GM18520 (cell line): Measurements from ENCODE around the gene KIAA1586.
"Not testable (repeated sequence)": the region's sequence is repeated elsewhere in the genome, so short reads cannot be mapped to it uniquely, and the experiment has no call there.

Source experiments
- ATAC-seq: cut with Tn5 transposase; IDR thresholded peaks from one replicate; pipeline ENCODE4 v1.9.1; 2021; ENCODE audit not compliant: unreplicated experiment

Gene KIAA1586, protein sequence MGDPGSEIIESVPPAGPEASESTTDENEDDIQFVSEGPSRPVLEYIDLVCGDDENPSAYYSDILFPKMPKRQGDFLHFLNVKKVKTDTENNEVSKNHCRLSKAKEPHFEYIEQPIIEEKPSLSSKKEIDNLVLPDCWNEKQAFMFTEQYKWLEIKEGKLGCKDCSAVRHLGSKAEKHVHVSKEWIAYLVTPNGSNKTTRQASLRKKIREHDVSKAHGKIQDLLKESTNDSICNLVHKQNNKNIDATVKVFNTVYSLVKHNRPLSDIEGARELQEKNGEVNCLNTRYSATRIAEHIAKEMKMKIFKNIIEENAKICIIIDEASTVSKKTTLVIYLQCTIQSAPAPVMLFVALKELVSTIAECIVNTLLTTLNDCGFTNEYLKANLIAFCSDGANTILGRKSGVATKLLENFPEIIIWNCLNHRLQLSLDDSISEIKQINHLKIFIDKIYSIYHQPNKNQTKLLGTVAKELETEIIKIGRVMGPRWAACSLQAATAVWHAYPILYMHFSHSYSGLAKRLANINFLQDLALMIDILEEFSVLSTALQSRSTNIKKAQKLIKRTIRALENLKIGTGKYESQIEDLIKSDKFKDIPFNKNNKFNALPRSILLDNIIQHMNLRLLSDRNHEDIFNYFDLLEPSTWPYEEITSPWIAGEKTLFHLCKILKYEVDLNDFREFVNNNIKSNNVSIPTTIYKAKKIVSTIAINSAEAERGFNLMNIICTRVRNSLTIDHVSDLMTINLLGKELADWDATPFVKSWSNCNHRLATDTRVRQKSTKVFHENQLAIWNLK

GRCh38 chr6:57046332-57047256 is at the start of gene KIAA1586:
Gene KIAA1586 (plus strand): TSS chr6:57046693. CDS start chr6:57046756, 63 bp downstream.
- ATAC-seq = peak; percentile 80

GRCh38 chr6:56999049-56999448 is 47.4 kb upstream of the KIAA1586 start:
- no peak for ATAC-seq

- ATAC-seq = not testable (repeated sequence)
These were observed 46.7 kb upstream of the KIAA1586 start for GRCh38 chr6:56999748-57000147.

- no peak for ATAC-seq
These were observed 44.3 kb upstream of the KIAA1586 start for GRCh38 chr6:57002197-57002596.

GRCh38 chr6:57004292-57004691 is 42.2 kb upstream of the KIAA1586 start:
- no peak for ATAC-seq

DNA sequence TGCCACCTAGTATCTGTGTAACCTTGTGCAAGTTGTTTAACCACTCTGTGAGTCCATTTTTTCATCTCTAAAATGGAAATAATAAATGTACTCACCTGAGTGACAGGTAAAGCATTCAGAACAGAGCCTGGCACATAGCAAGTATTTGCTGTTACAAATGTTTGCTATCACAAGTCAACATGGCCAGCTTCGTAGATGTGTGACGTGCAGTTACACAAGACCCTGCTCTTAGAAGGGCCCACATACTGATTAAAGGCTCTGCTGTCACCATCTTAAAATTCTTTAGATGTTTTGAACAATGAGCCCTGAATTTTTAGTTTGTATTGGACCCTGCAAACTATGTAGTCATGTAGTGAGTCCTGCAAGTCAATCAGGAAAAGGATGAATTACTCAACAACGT is 40.4 kb upstream of the KIAA1586 start:
- ATAC-seq = no peak

- not testable (repeated sequence) for ATAC-seq
These were observed 38.4 kb upstream of the KIAA1586 start for GRCh38 chr6:57008069-57008468.

GRCh38 chr6:57013521-57013926 is 33.0 kb upstream of the KIAA1586 start:
- ATAC-seq = no peak

DNA sequence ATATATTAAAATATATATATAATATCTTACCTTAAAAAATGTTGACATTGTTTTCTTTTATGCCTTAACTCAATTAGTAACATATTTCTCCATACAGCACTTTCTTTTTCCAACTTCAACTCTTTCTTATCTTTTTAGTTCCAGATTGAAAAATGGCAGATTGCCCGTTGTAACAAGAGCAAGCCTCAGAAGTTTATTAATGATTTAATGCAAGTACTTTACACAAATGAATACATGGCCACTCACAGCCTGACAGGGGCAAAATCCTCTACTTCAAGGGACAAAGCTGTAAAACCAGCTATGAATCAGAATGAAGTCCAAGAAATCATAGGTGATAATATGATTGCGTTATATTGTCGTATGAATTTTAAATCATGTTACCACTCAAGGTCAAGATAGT is 29.4 kb upstream of the KIAA1586 start:
- no peak for ATAC-seq

- no peak for ATAC-seq
These were observed 28.7 kb upstream of the KIAA1586 start for GRCh38 chr6:57017841-57018240.

DNA sequence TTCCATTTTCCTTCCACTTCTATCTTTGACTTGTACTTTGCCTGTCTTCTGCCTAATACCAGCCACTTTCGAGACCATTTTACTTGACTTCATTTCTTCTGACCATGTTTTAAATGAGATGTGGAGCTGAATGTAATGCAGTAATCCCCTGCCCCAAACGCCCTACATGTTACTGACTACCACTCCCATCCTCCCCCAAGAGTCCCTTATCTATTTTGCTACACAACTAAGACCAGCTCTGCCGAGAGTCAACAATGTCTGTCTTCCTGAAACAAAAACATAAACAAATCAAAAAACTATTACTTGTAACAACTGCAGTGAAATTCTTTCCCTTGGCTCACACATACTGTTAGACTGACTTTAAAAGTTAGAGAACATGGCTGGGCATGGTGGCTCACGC is 27.1 kb upstream of the KIAA1586 start:
- ATAC-seq = no peak

GRCh38 chr6:57021086-57021720 is 25.3 kb upstream of the KIAA1586 start:
- ATAC-seq = peak; percentile 81

- ATAC-seq = no peak
These were observed 22.2 kb upstream of the KIAA1586 start for GRCh38 chr6:57024321-57024720.

DNA sequence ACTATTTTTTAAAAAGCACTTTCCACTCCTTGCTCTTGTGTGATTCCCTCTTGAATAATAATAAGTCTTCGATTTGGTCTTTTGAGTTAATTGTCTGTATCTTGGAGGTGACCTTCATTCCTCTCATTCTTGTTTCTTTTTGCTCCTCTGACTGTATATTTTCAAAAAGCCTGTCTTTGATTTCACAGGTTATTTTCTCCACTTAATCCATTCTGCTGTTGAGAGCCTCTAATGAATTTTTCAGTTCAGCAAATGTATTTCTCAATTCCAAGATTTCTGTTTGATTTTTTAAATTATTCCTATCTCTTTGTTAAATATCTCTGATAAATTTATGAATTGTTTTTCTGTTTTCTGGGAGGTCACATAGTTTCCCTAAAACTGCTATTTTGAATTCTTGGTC is 21.7 kb upstream of the KIAA1586 start:
- no peak for ATAC-seq

DNA sequence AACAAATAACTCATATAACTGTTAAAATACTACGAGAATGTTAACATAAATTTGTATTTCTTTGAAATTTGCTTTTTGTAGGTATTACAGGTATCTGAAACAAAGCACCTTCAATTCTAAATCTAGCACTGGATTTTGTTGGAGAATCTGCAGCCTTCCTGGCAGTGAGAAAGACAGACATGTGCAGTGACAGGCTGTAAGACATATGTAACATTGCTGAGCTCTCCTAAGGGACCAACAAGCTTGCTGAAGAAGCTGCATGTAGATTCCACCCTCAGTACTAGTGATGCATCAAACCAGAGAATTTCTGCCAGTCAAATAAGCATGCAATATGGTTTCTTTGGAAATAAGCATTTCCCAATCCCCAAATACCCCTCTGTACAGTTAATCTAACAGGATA is 20.5 kb upstream of the KIAA1586 start:
- no peak for ATAC-seq

GRCh38 chr6:57027301-57027700 is 19.2 kb upstream of the KIAA1586 start:
- ATAC-seq = no peak

DNA sequence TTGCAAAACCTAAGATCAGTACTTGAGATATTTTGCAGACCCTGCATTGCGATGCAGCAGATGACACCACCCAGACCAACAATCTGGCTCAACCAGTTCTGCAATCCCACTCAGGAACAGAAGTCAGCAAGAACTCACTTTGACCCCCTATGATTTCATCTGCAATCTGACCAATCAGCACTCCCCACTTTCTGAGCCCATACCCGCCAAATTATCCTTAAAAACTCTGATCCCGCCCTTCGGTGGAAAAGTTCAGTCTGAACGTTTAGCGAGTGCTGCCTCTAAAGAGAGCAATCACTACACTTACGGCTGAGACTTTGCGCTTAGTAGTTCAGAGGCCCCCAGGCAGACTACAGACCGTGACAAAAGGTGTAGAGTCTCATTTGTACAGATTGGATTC is 17.3 kb upstream of the KIAA1586 start:
- no peak for ATAC-seq

- ATAC-seq = no peak
These were observed 13.3 kb upstream of the KIAA1586 start for GRCh38 chr6:57033228-57033627.

DNA sequence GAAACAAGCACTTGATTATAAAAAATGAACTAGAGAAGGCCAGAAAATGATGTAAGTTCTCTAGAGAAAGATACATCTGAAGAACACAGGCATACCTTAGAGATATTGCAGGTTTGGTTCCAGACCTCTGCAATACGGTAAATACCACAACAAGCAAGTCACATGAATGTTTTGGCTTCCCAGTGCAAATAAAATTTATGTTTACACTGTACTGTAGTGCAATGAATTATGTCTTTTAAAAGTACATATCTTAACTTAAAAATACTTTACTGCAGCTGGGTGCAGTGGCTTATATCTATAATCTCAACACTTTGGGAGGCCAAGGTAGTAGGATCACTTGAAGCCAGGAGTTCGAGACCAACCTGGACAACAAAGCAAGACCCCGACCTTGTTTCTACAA is 10.9 kb upstream of the KIAA1586 start:
- no peak for ATAC-seq

DNA sequence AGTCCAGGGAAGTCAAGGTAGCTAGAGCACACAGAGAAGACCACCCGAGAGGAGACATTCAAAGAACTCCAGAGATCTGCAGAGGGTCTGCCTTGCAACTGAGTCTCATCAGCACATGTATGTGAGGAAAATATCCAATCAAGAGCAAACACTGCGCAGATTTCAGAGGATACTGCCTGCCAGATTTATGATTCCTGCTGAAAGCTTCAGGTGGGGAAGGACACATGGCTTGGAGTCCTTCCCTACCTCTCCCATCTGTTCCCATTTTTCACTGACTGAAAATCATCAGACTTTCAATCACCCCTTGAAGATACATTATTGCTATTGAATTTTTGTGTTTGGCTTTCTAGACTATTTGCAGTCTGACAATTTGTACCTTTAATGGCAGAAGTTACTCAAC is 7.6 kb upstream of the KIAA1586 start:
- ATAC-seq = no peak

- ATAC-seq = no peak
These were observed 6.5 kb upstream of the KIAA1586 start for GRCh38 chr6:57040011-57040410.
